ENCODE results near the gene CLMP.
A peak's percentile ranks its signal among the peaks of the same experiment; 100 is the strongest.
"Not testable (repeated sequence)": the region's sequence is repeated elsewhere in the genome, so short reads cannot be mapped to it uniquely, and the experiment has no call there.

The CLMP gene

DNA sequence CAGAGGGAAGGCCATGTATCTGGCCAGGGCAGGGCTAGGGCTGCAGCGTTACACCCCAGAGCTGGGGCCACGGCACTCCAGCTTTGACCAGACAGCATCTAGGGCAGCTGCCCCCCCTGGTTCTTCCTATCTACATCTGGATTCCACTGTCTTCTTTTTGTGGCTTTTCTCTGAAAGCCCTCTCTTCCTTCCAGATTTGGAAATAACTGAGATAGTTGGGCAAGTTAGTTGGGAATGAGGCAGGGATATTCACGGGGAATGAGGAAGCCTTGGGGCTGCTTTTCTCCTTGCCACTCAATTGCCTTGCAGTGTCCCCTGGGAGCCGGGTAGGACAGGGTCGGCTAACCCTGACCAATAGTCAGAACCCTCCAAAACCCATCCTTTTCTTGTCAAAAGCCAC is 26.8 kb downstream of the CLMP start:
- DNase-seq (ENCODE audit: low read depth in 2 of 2), result no peak

GRCh38 chr11:123166071-123166559 is 28.9 kb downstream of the CLMP start:
- peak in 1 of 2 experiments; percentile 15 for DNase-seq (ENCODE audit: low read depth in 2 of 2)

GRCh38 chr11:123164732-123165450 is 30.2 kb downstream of the CLMP start:
- no peak for DNase-seq (ENCODE audit: low read depth in 2 of 2)

- no peak for DNase-seq (ENCODE audit: low read depth in 2 of 2)
Measured at GRCh38 chr11:123163621-123164020, 31.4 kb downstream of the CLMP start.

- DNase-seq (ENCODE audit: low read depth in 2 of 2), result no peak
Measured at GRCh38 chr11:123161376-123162030, 33.5 kb downstream of the CLMP start.

- peak in 1 of 2 experiments; percentile 2 for DNase-seq (ENCODE audit: low read depth in 2 of 2)
Measured at GRCh38 chr11:123159183-123159857, 35.7 kb downstream of the CLMP start.

GRCh38 chr11:123158033-123159003 is 36.7 kb downstream of the CLMP start:
- no peak for DNase-seq (ENCODE audit: low read depth in 2 of 2)

GRCh38 chr11:123152951-123153350 is 42.1 kb downstream of the CLMP start:
- DNase-seq (ENCODE audit: low read depth in 2 of 2), result no peak

DNA sequence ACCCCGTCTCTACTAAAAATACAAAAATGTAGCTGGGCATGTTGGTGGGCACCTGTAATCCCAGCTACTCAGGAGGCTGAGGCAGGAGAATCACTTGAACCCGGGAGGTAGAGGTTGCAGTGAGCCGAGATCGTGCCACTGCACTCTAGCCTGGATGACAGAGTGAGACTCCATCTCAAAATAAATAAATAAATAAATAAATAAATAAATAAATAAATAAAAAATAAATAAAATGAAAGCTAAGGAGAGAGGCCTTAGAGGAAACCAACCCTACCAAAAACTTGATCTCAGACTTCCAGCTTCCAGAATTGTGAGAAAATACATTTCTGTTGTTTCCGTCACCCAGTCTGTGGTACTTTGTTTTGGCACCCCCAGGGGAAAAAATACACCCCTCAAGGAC is 42.7 kb downstream of the CLMP start:
- not testable (repeated sequence) for DNase-seq (ENCODE audit: low read depth in 2 of 2)

- no peak for DNase-seq (ENCODE audit: low read depth in 2 of 2)
Measured at GRCh38 chr11:123151796-123152195, 43.3 kb downstream of the CLMP start.

DNA sequence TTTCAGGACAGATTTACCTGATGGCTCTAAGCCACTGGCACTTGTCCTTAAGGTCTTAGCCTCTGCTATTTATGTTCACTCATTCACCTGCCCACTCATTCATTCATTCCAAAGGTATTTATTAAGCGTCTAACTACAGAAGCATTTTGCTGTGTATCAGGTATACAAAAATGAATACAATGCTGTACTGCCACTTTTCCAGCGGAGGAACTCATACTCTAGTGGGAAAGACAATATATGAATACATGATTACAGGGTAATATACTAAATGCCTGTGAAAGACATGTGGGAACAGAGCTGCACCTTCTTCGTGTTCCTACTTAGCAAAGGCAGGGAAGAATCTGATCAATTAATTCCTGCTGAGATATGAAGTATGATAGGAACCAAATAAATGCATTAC is 43.7 kb downstream of the CLMP start:
- no peak for DNase-seq (ENCODE audit: low read depth in 2 of 2)

- no peak for DNase-seq (ENCODE audit: low read depth in 2 of 2)
Measured at GRCh38 chr11:123150882-123151281, 44.2 kb downstream of the CLMP start.

DNA sequence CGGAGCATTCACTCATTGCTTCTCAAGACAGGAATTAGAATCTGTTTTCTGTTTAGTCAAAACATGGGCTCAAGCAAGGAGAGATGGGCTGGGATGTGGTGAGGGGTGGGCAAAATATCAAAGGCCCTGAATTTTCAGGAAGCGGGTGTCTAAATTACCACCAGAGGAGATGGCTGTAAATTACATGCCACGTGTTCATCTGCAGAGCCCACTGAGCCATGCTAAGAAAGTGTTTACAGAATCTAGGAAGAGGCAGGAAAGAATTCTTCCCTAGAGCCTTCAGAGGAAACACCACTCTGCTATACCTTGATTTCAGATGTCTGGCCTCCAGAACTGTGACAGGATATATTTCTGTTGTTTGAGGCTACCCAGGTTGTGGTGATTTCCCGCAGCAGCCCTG is 46.1 kb downstream of the CLMP start:
- no peak for DNase-seq (ENCODE audit: low read depth in 2 of 2)

GRCh38 chr11:123145661-123146060 is 49.4 kb downstream of the CLMP start:
- no peak for DNase-seq (ENCODE audit: low read depth in 2 of 2)

DNA sequence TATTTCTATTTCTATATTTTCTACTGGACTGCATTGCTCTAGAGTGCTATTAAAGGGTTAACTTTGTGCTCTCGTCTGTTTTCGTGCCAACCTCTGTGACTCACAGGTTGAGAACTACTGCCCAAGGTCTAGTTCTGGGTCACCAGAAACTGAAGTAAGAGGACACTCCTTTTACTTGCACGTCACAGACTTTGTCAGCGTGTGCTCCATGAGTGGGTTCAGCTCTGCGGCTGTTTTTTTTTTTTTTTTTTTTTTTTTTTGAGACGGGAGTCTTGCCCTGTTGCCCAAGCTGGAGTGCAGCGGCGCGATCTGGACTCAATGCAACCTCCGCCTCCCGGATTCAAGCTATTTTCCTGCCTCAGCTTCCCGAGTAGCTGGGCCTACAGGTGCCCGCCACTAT is 49.8 kb downstream of the CLMP start:
- DNase-seq (ENCODE audit: low read depth in 2 of 2), result no peak

- DNase-seq (ENCODE audit: low read depth in 2 of 2), result no peak
Measured at GRCh38 chr11:123144707-123145106, 50.3 kb downstream of the CLMP start.

DNA sequence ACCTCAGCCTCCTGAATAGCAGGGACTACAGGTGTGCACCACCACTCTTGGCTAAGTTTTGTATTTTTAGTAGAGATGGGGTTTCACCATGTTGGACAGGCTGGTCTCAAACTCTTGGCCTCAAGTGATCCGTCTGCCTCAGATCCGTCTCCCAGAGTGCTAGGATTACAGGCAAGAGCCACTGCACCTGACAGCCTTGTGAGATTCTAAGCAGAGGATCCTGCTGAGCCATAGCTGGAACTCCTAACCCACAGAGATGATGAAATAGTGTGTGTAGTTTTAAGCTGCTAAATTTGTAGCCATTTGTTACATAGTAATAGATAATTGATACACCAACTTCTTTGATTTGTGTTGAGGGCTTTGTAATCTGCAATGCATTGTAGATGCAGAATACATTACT is 51.1 kb downstream of the CLMP start:
- DNase-seq (ENCODE audit: low read depth in 2 of 2), result no peak

DNA sequence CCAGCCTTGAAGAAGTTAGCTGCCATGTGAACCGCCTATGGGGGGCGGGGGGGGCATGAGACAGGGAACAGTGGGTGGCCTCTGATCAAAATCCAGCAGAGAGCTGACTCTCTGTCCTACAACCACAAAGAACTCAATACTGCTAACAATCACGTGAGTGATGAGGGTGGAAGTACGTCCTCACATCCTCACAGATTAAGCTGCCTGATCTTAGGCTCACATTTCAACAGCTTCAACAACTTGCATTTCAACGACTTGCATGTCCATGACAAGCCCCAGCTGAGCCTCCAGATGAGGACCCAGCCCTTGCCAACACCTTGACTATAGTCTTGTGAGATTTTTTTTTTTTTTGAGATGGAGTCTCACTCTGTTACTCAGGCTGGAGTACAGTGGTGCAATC is 51.6 kb downstream of the CLMP start:
- DNase-seq (ENCODE audit: low read depth in 2 of 2), result no peak

DNA sequence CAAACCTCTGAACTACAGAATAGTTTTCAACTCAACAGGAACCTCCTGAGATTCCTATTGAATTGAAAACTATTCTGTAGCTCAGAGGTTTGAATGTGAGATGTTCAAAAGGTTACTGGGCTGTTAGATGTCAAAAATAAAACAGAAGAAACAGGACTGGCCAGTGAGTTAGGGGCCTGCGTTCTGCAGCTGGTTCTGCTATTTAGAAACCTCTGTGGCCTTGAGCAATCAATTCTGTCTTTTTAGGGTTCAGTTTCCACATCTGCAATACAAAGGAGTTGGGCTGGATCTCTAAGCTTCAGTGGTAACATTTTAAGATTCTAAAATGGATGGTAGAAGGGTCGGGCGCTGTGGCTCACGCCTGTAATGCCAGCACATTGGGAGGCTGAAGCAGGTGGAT is 55.8 kb downstream of the CLMP start:
- DNase-seq (ENCODE audit: low read depth in 2 of 2), result no peak

- DNase-seq (ENCODE audit: low read depth in 2 of 2), result no peak
Measured at GRCh38 chr11:123137431-123138224, 57.4 kb downstream of the CLMP start.

Measured in stimulated activated CD4-positive, alpha-beta T cell treated with anti-CD3 and anti-CD28 coated beads, Interleukin-12 subunit alpha, Interleukin-12 subunit beta, amount 100 ng/mL, for 24 hours (primary cell).